GM19240 (cell line): ENCODE data around the gene DDRGK1.
"Not testable (repeated sequence)": the region's sequence is repeated elsewhere in the genome, so short reads cannot be mapped to it uniquely, and the experiment has no call there.

Experiments used
- DNase-seq: peaks from one replicate; pipeline ENCODE4 v3.0.0; 2011; ENCODE audit warnings: low spot score; ENCODE audit not compliant: insufficient read length

Gene DDRGK1

DNA sequence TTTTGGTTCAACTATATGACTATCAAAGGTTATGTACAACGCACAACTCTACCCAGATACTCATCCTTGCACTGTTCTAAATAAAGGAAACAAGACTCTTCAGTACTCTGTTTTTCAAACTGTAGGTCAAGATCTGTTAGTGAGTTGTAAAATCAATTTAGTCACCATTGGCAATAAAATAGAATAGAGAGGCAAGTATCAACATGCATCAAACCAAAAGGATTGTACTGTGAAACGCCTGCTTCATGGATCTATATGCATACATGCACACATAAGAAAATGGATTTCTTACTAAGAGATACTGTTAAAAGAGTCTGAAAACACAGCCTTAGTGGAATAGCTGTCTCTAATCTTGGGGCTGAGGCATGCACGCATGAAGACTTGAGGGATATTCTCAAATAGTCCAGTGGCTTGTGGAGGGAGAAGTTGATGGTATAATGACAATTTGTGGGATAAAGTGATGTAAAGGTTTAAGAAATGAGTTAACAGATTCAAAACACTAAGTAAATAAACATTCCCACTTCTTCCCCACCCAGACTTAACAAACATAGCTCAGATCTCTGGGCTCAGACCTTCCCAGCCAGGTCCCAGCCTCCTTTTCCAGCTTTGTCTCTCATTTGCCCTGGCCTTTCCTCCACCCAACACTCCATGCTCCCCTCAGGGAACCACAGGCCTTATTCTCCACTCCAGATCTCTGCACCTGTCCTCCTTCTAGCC lies 20.4 kb downstream of the DDRGK1 start:
- no peak for DNase-seq

- DNase-seq: not testable (repeated sequence)
Observed at GRCh38 chr20:3182429-3182828, 22.1 kb downstream of the DDRGK1 start.

- no peak for DNase-seq
Observed at GRCh38 chr20:3181270-3181669, 23.2 kb downstream of the DDRGK1 start.

DNA sequence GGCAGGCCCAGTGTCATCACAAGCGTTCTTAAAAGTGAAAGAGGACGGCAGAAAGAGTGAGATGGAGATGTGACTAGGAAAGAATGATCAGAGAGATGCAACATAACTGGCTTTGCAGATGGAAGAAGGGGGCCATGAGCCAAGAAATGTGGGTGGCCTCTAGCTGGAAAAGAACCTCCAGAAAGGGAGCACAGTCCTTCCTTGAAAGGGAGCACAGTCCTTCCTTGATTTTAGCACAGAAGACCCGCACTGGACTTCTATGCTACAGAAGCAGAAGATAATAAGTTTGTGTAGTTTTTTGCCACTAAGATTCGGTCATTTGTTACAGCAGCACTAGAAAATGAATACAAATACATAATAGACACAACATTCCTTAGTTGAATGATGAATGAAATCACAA lies 24.2 kb downstream of the DDRGK1 start:
- DNase-seq: no peak

GRCh38 chr20:3177746-3178485 lies 26.6 kb downstream of the DDRGK1 start:
- DNase-seq: no peak

- no peak for DNase-seq
Observed at GRCh38 chr20:3175270-3175669, 29.2 kb downstream of the DDRGK1 start.

DNA sequence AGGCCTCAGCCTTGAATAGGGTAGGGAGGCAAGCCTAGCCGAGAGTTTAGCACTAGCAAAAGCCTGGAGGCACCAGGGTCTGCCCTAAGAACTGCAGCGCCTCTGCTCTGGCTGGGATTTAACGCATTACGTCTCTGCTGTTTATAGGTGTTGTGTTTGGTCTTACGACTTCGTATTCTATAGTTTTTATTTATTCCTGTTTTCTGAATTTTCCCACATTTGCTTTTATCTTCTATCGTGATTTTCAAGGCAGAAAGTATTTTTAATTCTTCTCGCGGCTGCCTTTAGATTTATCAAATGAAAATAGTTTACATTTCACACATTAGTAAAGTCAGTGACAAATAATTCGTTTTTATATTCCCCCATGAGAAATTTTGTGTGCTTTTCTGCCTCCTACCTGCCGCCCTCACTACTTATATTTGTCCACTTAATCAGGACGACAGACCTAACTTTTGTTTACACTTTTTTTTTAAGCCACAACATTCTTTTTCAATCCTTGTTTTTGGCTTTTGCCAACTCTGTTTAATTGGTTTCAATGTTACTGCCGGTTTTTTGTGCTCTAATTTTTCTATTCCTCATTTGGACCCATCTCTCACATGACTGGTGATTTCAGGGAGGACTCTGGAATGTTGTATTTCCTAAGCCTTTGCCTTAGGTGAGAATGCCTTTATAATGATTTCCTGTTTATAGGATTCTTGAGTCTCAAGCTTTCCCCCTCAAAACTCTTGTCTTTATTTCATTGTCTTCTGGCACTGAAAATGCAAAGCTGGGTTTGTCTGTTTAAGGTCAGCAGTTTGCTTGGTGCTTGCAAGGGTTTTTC lies 29.8 kb downstream of the DDRGK1 start:
- DNase-seq: no peak

GRCh38 chr20:3173610-3174441 lies 30.7 kb downstream of the DDRGK1 start:
- peak; percentile 96 for DNase-seq

DNA sequence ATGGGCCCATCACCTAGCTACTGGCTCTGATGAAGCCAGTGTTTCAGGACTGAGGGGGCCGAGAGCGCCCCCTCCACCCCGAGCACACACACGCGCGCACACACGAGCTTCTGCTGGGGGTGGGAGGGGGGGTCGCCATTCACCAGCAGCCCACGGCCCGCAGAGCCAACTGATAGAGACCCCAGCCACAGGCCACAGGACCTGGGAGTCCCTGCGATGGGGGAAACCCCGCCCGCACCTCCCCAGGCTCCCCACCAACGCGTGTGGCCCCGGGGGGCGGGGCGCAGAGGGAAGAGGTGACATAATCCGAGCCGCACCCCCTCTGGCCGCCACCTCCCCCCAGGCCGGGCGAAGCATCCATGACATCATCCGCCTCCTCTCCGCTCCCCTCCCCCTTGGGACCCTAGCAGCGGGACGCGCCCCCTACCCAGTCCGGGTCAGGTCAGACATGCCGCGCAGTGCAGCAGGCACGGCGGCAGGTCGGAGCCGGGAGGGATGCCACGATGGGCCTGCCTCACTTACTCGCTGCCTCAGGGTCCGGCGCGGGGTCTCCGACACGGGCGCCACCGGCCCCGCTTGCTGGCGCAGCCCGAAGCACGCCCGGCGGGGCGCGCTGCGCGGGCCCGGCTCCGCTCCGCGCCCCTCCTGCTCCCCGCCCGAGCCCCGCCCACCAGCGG lies 31.4 kb downstream of the DDRGK1 start, which contains the start of gene LZTS3:
Gene LZTS3, minus strand, starts transcription at position 617 of the 677 bp plus-strand sequence. CDS start 6,386 bp downstream, outside the sequence.
- peak; percentile 76 for DNase-seq

- no peak for DNase-seq
Observed at GRCh38 chr20:3172126-3172932, 32.2 kb downstream of the DDRGK1 start.

- no peak for DNase-seq
Observed at GRCh38 chr20:3171391-3172125, 32.9 kb downstream of the DDRGK1 start.

- DNase-seq: no peak
Observed at GRCh38 chr20:3168829-3169590, 35.5 kb downstream of the DDRGK1 start.

DNA sequence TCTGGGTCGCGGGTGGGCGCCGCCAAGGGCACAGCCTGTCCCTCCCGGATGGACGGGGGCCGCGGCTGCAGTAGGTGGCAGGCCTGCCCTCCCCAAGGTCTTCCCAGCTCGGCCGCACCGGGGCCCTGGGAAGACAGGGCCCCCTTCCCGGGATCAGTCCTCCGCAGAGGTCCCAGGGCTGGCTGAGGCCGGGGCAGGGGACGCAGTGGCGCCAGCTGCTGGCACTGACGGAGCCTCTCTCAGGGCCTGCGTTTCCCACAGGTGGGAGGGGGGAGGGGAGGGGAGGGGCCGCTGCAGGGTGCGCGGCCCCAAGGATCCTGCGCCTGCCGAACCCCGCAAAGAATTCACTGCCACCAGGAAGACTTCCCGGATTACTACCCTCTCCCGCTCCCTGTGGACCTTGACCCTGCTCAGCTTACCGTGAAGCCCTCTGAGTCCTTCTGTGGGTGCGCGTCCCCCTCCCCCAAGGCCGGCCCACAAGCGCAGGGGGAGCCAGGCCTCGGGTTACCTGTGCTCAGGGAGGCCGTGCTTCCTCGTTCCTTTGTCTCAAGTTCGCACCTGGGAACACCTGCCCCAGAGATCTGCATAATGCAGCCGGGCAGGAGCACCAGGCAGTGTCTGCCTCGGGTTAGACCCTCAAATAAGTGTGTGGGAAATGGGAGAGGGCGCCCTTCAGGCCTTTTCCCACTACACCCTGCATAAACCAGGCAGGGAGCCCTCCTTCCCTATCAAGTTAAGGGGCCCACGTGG lies 36.2 kb downstream of the DDRGK1 start:
- DNase-seq: no peak

DNA sequence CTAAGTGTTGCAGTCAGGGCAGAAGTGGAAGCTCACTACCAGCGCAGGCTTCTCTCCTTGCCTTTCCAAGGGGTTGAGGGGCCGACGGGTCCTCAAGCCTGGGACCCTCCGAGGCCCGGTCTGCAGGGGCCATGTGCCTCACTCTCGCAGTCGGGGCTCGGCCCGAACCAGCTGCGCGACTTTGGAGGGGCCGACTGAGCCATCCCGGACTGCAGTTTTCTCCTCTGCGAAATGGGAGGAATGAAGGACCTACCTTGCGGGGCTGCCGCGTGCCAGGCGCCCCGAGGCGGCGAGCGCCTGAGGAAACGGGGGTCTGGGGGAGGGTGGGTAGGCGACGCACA lies 36.8 kb downstream of the DDRGK1 start:
- no peak for DNase-seq

GRCh38 chr20:3166913-3167342 lies 37.6 kb downstream of the DDRGK1 start:
- no peak for DNase-seq

GRCh38 chr20:3166338-3166912 lies 38.1 kb downstream of the DDRGK1 start:
- DNase-seq: no peak
